Activated gamma-delta T cell treated with anti-CD3 and anti-CD28 coated beads, Interleukin-2, amount 50 U/mL, for 16 hours (primary cell): ENCODE measurements around the gene ADAMTSL5.
A peak's percentile ranks its signal among the peaks of the same experiment; 100 is the strongest.
"Not testable (repeated sequence)": the region's sequence is repeated elsewhere in the genome, so short reads cannot be mapped to it uniquely, and the experiment has no call there.

Source experiments
- DNase-seq: peaks from one replicate; pipeline ENCODE4 v3.0.0-alpha.2; 2020; ENCODE audit warnings: low read depth

Gene ADAMTSL5

GRCh38 chr19:1513499-1514294, 878 bp upstream of the ADAMTSL5 start:
- peak; percentile 47 for DNase-seq

GRCh38 chr19:1511318-1512317, 1.2 kb downstream of the ADAMTSL5 start:
- no peak for DNase-seq

GRCh38 chr19:1510807-1511206, 2.0 kb downstream of the ADAMTSL5 start:
- DNase-seq: no peak

DNA sequence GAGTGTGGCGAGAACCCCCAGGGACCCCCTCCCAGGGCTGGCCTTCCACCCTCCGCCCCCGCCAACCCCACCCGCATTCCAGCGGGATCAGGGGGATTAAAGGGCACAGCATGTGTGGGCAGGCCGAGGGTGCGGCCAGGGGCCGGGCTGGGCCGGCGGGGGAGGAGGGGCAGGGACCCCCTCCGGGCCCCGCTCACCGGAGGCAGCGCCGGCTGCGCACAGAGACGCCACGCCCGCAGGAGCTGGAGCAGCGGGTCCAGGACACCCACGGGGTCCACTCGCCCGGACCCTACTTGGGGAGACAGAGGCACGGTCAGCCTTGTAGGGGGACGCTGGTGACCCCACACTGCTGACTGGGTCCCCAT, 2.4 kb downstream of the ADAMTSL5 start:
- no peak for DNase-seq

DNA sequence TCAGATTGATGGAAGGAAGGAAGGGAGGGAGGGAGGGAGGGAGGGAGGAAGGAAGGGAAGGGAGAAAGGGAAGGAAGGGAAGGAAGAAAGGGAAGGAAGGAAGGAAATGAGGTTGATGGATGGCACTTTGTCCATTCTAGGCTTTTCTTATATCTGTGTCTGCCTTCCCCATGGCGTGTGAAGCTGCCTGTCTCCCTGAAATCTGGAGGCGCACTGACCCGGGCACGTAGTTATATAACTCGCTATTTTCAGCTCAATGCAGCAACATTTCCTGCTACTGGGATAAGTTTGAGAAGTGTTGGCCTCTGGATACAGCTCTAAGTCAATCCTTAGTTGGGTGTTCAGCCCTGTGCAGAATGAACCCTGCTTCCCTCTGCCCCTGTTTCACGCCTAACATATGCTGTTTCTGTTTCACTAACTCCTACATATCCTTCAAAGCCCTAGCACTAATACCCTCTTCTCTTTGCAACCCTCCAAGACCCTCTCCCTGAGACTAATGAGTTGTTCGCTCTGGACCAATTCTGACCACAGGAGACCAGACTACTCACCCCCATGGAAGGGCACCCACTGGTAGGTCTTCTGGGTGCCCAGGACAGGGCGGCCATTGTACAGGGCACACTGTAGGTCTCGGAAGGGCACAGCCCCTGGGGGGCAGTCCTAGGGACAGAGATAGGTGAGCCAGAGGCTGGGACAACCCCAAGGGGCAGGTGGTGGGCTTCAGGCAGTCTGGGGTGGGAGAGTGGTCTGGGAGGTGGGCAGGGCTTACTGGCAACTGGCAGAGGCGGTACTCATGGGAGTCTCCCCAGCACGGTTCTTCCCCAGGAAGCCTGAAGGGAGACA, 3.0 kb downstream of the ADAMTSL5 start:
- no peak for DNase-seq

DNA sequence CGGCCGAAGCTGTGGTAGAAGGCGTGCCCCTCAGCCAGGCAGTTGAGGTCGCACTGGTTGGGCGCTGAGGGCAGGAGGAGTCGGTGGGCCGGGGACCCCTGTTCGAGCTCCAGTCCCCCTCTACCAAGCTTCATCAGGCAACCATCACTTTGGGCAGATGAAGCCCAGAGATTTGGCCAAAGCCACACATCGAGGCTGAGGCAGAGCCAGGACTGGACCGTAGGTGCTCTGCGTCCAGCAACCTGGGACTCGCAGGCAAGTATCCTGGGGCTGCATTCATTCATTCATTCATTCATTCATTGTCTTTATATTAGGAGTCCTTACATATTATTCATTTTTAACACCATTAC, 4.3 kb downstream of the ADAMTSL5 start:
- DNase-seq: no peak

- peak; percentile 84 for DNase-seq
Observed at GRCh38 chr19:1507763-1508506, 4.9 kb downstream of the ADAMTSL5 start.

DNA sequence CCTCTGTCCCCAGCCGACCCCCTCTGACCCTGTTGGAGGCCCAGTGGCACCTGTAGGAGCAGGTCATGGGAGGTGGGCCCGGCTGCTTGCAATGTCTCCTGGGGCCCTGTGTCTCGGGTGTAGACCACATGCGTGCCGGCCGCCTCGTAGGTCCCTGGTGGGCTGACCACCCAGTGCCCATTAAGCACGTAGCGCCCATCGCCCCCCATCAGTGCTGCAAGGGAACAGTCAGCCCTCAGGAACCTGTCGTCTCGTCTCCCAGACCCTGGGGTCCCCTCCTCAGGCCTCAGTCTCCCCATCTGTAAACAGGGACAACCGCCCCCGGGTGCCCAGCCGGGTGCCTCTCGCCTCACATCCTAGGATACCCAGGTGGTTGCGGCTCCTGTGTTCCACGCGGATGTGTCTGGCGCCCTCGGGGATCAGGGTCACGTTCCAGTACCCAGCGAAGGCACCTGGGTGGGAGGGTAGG, 5.6 kb downstream of the ADAMTSL5 start:
- no peak for DNase-seq

GRCh38 chr19:1505991-1506881, 6.6 kb downstream of the ADAMTSL5 start:
- DNase-seq: no peak

- DNase-seq: no peak
Observed at GRCh38 chr19:1505012-1505411, 7.8 kb downstream of the ADAMTSL5 start.

GRCh38 chr19:1503925-1504773, 8.7 kb downstream of the ADAMTSL5 start:
- no peak for DNase-seq

DNA sequence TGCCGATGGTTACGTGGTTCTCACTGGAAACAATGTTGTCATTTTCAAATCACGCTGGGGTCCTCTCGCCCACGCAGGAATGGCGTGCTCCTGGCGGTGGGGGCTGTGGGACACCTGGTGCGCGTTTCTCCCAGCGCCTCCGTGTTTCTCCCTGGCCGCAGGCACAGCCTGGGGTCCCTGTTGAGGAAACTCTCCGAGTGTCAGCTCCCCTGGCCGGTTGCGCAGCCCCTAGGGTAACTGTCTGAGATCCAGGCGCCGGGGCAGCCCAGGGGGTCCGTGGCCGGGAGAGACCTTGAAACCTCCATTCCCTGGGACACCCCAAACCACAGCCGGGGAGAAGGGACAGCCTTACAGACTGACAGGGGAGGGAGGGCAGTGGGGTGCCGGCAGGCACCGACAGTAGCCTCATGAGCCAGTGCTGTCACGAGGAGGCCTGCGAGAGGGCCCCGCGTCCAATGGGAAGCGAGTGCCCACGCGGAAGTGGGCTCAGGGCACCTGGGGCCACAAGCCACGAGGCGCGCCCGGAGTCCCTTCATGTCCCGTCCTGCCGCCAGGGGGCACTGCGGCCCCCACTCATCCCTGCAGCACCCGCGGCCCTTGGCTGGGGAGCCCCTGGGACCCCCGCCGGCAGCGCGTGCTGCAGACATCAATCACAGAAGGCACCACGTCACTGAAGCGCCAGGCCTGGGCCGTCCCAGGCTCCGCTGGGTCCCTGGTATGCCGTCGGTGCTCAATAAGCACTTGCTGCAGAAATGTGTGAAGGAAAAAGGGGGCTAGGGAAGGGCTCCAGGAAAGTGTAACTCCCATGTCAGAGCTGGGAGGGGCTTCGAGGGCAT, 9.5 kb downstream of the ADAMTSL5 start:
- peak; percentile 41 for DNase-seq

- no peak for DNase-seq
Observed at GRCh38 chr19:1502433-1503088, 10.3 kb downstream of the ADAMTSL5 start.

DNA sequence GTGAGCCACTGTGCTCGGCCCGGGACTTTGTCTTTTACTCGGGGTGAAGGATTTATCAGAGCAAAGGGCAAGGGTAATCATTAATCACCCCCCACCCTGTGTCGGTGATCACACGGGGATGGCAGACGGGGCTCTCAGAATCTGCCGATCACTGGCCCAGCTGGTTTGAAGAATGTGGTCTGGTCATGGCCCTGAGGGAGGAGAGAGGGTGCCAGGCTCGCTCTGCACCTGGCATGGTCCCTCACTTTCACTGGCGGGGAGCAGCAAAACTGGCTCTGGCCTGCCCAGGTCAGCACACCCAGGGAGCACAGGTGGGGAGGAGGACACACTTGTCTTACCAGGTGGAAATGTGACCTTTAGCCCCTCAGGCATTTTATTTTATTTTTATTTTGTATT, 11.6 kb downstream of the ADAMTSL5 start:
- DNase-seq: no peak

- DNase-seq: not testable (repeated sequence)
Observed at GRCh38 chr19:1499231-1499630, 13.6 kb downstream of the ADAMTSL5 start.

DNA sequence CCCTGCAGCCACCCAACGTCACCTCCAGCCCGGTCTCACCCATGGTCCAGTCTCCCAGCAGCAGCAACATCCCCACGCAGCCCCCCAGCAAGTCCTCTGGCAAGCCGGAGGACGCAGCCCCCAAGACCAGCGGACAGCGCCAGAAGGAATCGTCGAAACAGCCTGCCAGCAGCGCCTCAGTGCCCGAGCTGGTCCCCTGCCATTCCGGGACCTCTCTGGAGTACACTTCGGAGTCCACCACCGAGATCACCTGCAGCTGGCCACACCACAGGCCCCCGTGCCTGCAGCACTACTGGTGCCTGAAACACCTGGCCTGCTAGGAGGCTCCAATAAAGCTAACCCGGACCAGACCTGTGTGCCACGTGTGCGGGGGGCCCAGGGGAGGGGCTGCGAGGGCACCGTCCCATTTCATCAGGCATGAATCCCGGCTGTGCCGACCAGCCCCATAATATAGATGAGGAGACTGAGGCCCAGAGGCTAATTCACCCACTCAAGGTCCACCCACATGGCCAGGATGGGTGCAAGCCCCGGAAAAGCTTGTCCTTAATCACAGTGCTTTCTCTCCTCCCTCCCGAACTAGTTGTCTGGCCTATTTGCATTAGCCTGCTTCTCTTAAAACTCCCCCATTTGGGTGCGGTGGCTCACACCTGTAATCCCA, 15.1 kb downstream of the ADAMTSL5 start:
- DNase-seq: no peak
